Neutrophil (primary cell): ENCODE measurements around the gene RXFP1.

Experiments
- H3K27ac ChIP-seq: fragments of 200-600 bp; sonication (generic); 2 replicates; pipeline ENCODE4 v1.5.1; 2016; ENCODE audit warnings: mild to moderate bottlenecking, moderate library complexity
- H3K27me3 ChIP-seq: fragments of 200-600 bp; sonication (generic); 2 replicates; pipeline ENCODE4 v1.6.0; 2016; ENCODE audit warnings: mild to moderate bottlenecking
- H3K36me3 ChIP-seq: fragments of 200-600 bp; sonication (generic); 2 replicates; pipeline ENCODE4 v1.5.1; 2017
- H3K4me1 ChIP-seq, 2 experiments: fragments of 200-600 bp in 1 of 2; sonication (generic) in 1 of 2; 1 replicate in 1 of 2; 2 replicates in 1 of 2; pipeline versions ENCODE4 v1.5.1 to v1.6.1; 2013 to 2016; ENCODE audit warnings: low read depth in 1 of 2, low read length in 1 of 2, mild to moderate bottlenecking in 1 of 2, moderate library complexity in 1 of 2; ENCODE audit not compliant: control insufficient read depth in 1 of 2, insufficient read depth in 1 of 2
- H3K4me3 ChIP-seq, 2 experiments: fragments of 200-600 bp in 1 of 2; sonication (generic) in 1 of 2; 1 replicate in 1 of 2; 2 replicates in 1 of 2; pipeline ENCODE4 v1.5.1; 2013 to 2016; ENCODE audit warnings: low read depth in 1 of 2, low read length in 1 of 2, mild to moderate bottlenecking in 1 of 2, moderate library complexity in 1 of 2
- H3K9me3 ChIP-seq: fragments of 200-600 bp; sonication (generic); 2 replicates; pipeline ENCODE4 v1.5.1; 2016
- TF ChIP-seq, protein P1 (sequence below): fragments of 200-600 bp; sonication (generic); IDR thresholded peaks from 2 replicates; pipeline ENCODE4 v1.5.1; 2016; ENCODE audit warnings: antibody characterized with exemption

RXFP1 gene

DNA sequence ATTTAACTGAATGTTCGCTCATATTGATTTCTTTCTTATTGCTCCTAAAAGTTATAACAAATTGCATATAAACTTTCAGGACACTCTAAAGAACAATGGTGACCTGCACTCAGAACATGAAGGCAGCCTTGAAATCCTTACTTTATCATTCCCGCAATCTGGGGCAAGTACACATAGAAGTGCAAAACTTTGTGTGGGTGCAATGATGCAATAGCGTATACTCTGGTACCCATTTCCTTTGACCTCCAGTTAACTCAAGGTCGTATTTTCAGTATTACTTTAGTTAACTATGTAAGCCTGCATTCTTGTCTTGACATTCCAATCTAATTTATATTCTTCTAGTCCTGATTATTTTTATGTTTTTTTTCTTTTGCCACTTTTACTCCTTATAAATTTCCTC lies 85.3 kb downstream of the RXFP1 start:
- Histone ChIP-seq H3K4me3 (no peak overlapping the region), H3K27me3 (no peaks in the 10 kb centered on the region), H3K4me1 (peaks cover 5 to 15% of the 10 kb centered on the region in 2 experiments), H3K9me3 (no peaks in the 10 kb centered on the region), H3K27ac (no peak overlapping the region), H3K36me3 (no peaks in the 10 kb centered on the region)
- TF ChIP-seq, protein P1, sequence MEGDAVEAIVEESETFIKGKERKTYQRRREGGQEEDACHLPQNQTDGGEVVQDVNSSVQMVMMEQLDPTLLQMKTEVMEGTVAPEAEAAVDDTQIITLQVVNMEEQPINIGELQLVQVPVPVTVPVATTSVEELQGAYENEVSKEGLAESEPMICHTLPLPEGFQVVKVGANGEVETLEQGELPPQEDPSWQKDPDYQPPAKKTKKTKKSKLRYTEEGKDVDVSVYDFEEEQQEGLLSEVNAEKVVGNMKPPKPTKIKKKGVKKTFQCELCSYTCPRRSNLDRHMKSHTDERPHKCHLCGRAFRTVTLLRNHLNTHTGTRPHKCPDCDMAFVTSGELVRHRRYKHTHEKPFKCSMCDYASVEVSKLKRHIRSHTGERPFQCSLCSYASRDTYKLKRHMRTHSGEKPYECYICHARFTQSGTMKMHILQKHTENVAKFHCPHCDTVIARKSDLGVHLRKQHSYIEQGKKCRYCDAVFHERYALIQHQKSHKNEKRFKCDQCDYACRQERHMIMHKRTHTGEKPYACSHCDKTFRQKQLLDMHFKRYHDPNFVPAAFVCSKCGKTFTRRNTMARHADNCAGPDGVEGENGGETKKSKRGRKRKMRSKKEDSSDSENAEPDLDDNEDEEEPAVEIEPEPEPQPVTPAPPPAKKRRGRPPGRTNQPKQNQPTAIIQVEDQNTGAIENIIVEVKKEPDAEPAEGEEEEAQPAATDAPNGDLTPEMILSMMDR = no peak

DNA sequence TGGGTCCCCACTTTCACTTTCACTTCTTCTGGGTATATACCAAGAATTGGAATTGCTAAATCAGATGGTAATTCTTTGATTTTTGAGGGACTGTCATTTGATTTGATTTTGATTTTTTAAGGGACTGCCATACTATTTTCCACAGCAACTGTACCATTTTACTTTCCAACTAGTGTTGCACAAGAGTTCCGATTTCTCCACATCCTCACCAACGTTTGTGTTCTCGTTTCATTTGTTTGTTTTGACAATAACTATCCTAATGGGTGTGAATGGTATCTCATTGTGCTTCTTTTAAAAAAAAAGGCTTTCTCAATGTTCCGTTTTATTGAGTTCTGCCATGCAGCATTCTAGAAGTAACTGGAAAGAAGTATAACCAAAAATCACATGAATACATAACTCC lies 87.4 kb downstream of the RXFP1 start:
- Histone ChIP-seq H3K27me3 (no peaks in the 10 kb centered on the region), H3K9me3 (no peaks in the 10 kb centered on the region), H3K27ac (no peak overlapping the region), H3K4me3 (no peak overlapping the region), H3K4me1 (peaks cover 5 to 15% of the 10 kb centered on the region in 2 experiments), H3K36me3 (no peaks in the 10 kb centered on the region)
- TF ChIP-seq, protein P1 = no peak

DNA sequence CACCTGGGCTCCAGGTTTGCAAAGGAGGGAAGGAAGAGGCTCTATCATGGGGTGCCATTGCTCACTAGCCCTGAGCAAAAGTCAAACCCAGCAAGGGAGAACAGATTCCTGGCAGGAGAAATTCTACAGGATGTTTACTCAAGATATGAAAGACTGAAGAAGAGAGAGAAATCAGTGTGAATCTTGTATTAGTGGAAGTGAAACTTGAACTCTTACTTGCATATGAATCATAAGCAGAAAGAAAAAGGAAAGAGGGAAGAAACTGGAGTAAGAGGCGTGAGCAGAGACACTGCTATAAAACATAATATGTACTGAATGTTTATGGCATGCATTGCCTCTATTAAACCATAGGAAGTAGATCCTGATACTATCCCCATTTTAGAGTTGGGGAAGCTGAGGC lies 89.1 kb downstream of the RXFP1 start:
- peaks cover 5 to 15% of the 10 kb centered on the region in 2 experiments for H3K4me1 ChIP-seq
- no peak overlapping the region for H3K4me3 ChIP-seq
- TF ChIP-seq, protein P1 = no peak
- H3K27me3 ChIP-seq = no peaks in the 10 kb centered on the region
- H3K9me3 ChIP-seq = no peaks in the 10 kb centered on the region
- H3K36me3 ChIP-seq = no peaks in the 10 kb centered on the region
- H3K27ac ChIP-seq = no peak overlapping the region

DNA sequence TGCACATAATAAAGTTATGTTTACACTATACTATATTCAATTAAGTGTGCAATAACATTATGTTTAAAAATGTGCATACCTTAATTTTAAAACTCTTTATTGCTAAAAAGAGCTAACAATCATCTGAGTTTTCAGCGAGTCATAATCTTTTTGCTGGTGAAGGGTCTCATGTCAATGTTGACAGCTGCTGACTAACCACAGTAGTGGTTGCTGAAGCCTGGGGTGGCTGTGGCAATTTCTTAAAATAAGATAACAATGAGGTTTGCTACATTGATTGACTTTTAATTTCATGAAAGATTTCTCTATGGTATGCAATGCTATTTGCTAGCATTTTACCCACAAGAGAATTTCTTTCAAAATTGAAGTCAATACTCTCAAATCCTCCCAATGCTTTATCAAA lies 91.4 kb downstream of the RXFP1 start:
- Histone ChIP-seq H3K4me1 (peaks cover 5 to 15% of the 10 kb centered on the region in 2 experiments), H3K27ac (no peak overlapping the region), H3K36me3 (no peaks in the 10 kb centered on the region), H3K27me3 (no peaks in the 10 kb centered on the region), H3K9me3 (no peaks in the 10 kb centered on the region), H3K4me3 (no peak overlapping the region)
- TF ChIP-seq, protein P1 = no peak

DNA sequence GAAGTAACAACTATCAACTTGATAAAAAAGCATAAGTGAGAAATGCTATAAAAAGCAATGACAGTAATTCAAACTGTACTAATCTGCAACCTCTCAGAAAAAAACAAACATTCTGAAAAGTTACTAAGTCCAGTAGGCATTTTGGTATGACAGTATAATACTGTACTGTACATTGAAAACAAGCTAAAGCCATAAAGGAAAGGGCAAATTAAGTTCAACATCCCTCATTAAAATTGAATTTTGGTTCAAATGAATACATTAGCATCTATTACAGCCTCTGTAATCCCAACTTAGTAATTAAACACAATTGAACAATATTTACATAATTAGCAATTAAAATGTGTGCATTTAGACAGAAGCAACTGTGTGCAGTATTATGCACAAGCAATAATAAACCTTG lies 96.3 kb downstream of the RXFP1 start:
- Histone ChIP-seq H3K4me1 (no peaks in the 10 kb centered on the region), H3K9me3 (no peaks in the 10 kb centered on the region), H3K36me3 (no peaks in the 10 kb centered on the region), H3K4me3 (no peak overlapping the region), H3K27ac (no peak overlapping the region), H3K27me3 (no peaks in the 10 kb centered on the region)
- TF ChIP-seq, protein P1 = no peak

DNA sequence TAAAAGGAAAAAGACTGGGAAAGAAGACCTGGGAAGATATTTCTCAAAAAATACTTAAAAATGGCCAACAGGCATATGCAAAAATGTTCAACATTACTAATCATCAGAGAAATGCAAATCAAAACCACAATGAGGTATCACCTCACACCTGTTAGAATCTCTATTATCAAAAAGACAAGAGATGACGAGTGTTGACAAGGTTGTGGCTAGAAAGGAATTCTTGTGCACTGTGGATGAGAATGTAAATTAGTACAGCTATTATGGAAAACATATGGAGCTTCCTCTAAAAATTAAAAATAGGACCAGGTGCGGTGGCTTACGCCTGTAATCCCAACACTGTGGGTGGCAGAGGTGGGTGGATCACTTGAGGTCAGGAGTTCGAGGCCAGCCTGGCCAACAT lies 100.0 kb downstream of the RXFP1 start:
- TF ChIP-seq, protein P1 = no peak
- Histone ChIP-seq H3K36me3 (no peaks in the 10 kb centered on the region), H3K4me3 (no peak overlapping the region), H3K27me3 (no peaks in the 10 kb centered on the region), H3K4me1 (no peaks in the 10 kb centered on the region), H3K27ac (no peak overlapping the region), H3K9me3 (no peaks in the 10 kb centered on the region)
